K562 (cell line): ENCODE results near the gene EFNA5. TPM values are rescaled to one million over a fixed set of nuclear protein-coding genes. Genes with fewer than 3 reads are reported as not detected.

Experiments
- ARNT ChIP-seq, 2 experiments: fragments of 450-650 bp; IDR thresholded peaks; 2 replicates each; pipeline ENCODE4 v1.6.1; 2016; ENCODE audit warnings: mild to moderate bottlenecking in 1 of 2
- CCAR2 ChIP-seq: fragments of 200-400 bp; formaldehyde crosslinking; IDR thresholded peaks from 2 replicates; pipeline ENCODE4 v1.6.1; 2017; ENCODE audit warnings: mild to moderate bottlenecking, low read depth, low read length
- FOXK1 ChIP-seq: sonication (generic); formaldehyde crosslinking; IDR thresholded peaks from 2 replicates; pipeline ENCODE4 v1.8.0; 2022; ENCODE audit warnings: missing genetic modification reagents, mild to moderate bottlenecking, borderline replicate concordance
- HMGN3 ChIP-seq: IDR thresholded peaks from 2 replicates; pipeline ENCODE4 v1.6.1; 2011; ENCODE audit warnings: borderline replicate concordance, low read depth, mild to moderate bottlenecking, mixed read lengths, low read length; ENCODE audit not compliant: insufficient read length; ENCODE audit errors: extremely low read depth
- HNRNPLL ChIP-seq: fragments of 200-400 bp; formaldehyde crosslinking; IDR thresholded peaks from 2 replicates; pipeline ENCODE4 v1.6.1; 2017; ENCODE audit warnings: low read length, low read depth, mild to moderate bottlenecking; ENCODE audit not compliant: poor library complexity, severe bottlenecking
- MTA2 ChIP-seq: fragments of 450-650 bp; IDR thresholded peaks from 2 replicates; pipeline ENCODE4 v1.6.1; 2016; ENCODE audit warnings: low read depth
- NR2C2 ChIP-seq, 2 experiments: fragments of 200-800 bp in 1 of 2; sonication (Bioruptor generic) in 1 of 2; sonication (generic) in 1 of 2; formaldehyde crosslinking in 1 of 2; IDR thresholded peaks; 2 replicates each; pipeline versions ENCODE4 v1.6.1 to v1.8.0; 2016 to 2022; ENCODE audit warnings: mild to moderate bottlenecking in 1 of 2, missing compliant biosample characterization in 1 of 2, missing genetic modification characterization in 1 of 2, missing genetic modification reagents in 1 of 2
- RERE ChIP-seq: sonication (generic); formaldehyde crosslinking; IDR thresholded peaks from 2 replicates; pipeline ENCODE4 v1.8.0; 2023; ENCODE audit warnings: missing genetic modification reagents, mild to moderate bottlenecking, borderline replicate concordance
- SMAD2 ChIP-seq: fragments of 150-350 bp; IDR thresholded peaks from 2 replicates; pipeline ENCODE4 v1.6.1; 2014; ENCODE audit warnings: low read depth, mild to moderate bottlenecking, low read length
- SUPT5H ChIP-seq: fragments of 450-650 bp; IDR thresholded peaks from 2 replicates; pipeline ENCODE4 v1.6.1; 2016
- ZNF277 ChIP-seq: fragments of 250-450 bp; sonication (Bioruptor Pico); IDR thresholded peaks from 2 replicates; pipeline ENCODE4 v1.8.0; 2022; ENCODE audit warnings: inconsistent platforms, mild to moderate bottlenecking, moderate library complexity, borderline replicate concordance
- ZNF589 ChIP-seq: fragments of 200-800 bp; sonication (Bioruptor generic); IDR thresholded peaks from 2 replicates; pipeline ENCODE4 v1.6.1; 2016; ENCODE audit warnings: low read depth, missing genetic modification characterization, missing compliant biosample characterization
- polyA plus RNA-seq, 8 experiments: library from polyadenylated mRNA; depleted of rRNA in 4 of 8; stranded (reverse) in 5 of 8; unstranded in 3 of 8; fragments of >200 nt; fragmentation: Nextera tagmentation in 2 of 8; fragmentation: Illumina TruSeq in 1 of 8; extraction: Ambion mirVana in 2 of 8; extraction: Trizol in 1 of 8; gene quantifications; 2 replicates each; pipeline versions ENCODE4 v1.2.1 to v1.2.3, GENCODE V29; 2011 to 2014; ENCODE audit warnings: inconsistent platforms in 1 of 8, missing spikeins in 1 of 8
- total RNA-seq, 7 experiments: library from RNA; depleted of rRNA in 6 of 7; stranded (reverse); fragments of >200 nt in 6 of 7; fragmentation: Illumina TruSeq in 2 of 7; extraction: Trizol in 2 of 7; gene quantifications; 2 replicates each; pipeline versions ENCODE4 v1.2.1 to v1.2.3, GENCODE V29; 2011 to 2021; ENCODE audit warnings: low replicate concordance in 1 of 7

Gene EFNA5
- total and polyA plus RNA-seq, 9 of the 15 experiments (the other 6 are each of a cell fraction or from before 2014, with no cell fraction given), result 0.20 TPM; not detected in 8

- TF ChIP-seq RERE (CRISPR knock-in tag), result no peak
- no peak for TF ChIP-seq ZNF277 (CRISPR knock-in tag)
- no peak for TF ChIP-seq SMAD2
- no peak for TF ChIP-seq HNRNPLL
- TF ChIP-seq MTA2, result no peak
- no peak for TF ChIP-seq CCAR2
- TF ChIP-seq ARNT (IDR thresholded peaks at IDR 0.05), result no peak
- no peak for TF ChIP-seq FOXK1 (CRISPR knock-in tag)
- no peak for TF ChIP-seq NR2C2 (CRISPR knock-in tag; IDR thresholded peaks at IDR 0.05)
- no peak for TF ChIP-seq NR2C2 (tag; IDR thresholded peaks at IDR 0.05)
- TF ChIP-seq SUPT5H, result no peak
- no peak for TF ChIP-seq HMGN3
- TF ChIP-seq ZNF589 (CRISPR knock-in tag), result no peak
Observed at GRCh38 chr5:107542428-107542827, 128.3 kb downstream of the EFNA5 start (continued).
